Karpas-422 (cell line): ENCODE results near the gene HSFY2. TPM values are rescaled to one million over a fixed set of nuclear protein-coding genes. Genes with fewer than 3 reads are reported as not detected.
"Not testable (repeated sequence)": the region's sequence is repeated elsewhere in the genome, so short reads cannot be mapped to it uniquely, and the experiment has no call there.

Source experiments
- DNase-seq: peaks from one replicate; pipeline ENCODE4 v3.0.0-alpha.2; 2015
- H2AFZ ChIP-seq: fragments of 200-600 bp; sonication (generic); 2 replicates; pipeline ENCODE4 v1.6.1; 2014; ENCODE audit warnings: antibody characterized with exemption, low read length, mixed read lengths
- H3K27ac ChIP-seq: fragments of 200-600 bp; sonication (generic); 2 replicates; pipeline ENCODE4 v1.5.1; 2014; ENCODE audit warnings: mild to moderate bottlenecking, low read length, moderate library complexity
- H3K27me3 ChIP-seq: fragments of 200-600 bp; sonication (generic); 2 replicates; pipeline ENCODE4 v1.6.1; 2014; ENCODE audit warnings: low read length, mixed read lengths
- H3K36me3 ChIP-seq: fragments of 200-600 bp; sonication (generic); 2 replicates; pipeline ENCODE4 v1.6.1; 2014; ENCODE audit warnings: low read length, mixed read lengths; ENCODE audit not compliant: insufficient read depth
- H3K4me1 ChIP-seq: fragments of 200-600 bp; sonication (generic); 2 replicates; pipeline ENCODE4 v1.6.1; 2014; ENCODE audit warnings: mild to moderate bottlenecking, low read length, mixed read lengths
- H3K4me2 ChIP-seq: fragments of 200-600 bp; sonication (generic); 2 replicates; pipeline ENCODE4 v1.6.1; 2014; ENCODE audit warnings: low read length, low read depth, mild to moderate bottlenecking; ENCODE audit not compliant: poor library complexity, severe bottlenecking
- H3K4me3 ChIP-seq: fragments of 200-600 bp; sonication (generic); 2 replicates; pipeline ENCODE4 v1.5.1; 2014; ENCODE audit warnings: mild to moderate bottlenecking, antibody characterized with exemption, low read length, mixed read lengths
- H3K79me2 ChIP-seq: fragments of 200-600 bp; sonication (generic); 2 replicates; pipeline ENCODE4 v1.6.1; 2014; ENCODE audit warnings: mild to moderate bottlenecking, low read length, mixed read lengths
- H3K9ac ChIP-seq: fragments of 200-600 bp; sonication (generic); 2 replicates; pipeline ENCODE4 v1.6.0; 2014; ENCODE audit warnings: low read length
- H3K9me2 ChIP-seq: fragments of 200-600 bp; sonication (generic), shearing (Covaris generic); replicated peaks from 2 replicates; pipeline ENCODE4 v1.6.0; 2014; ENCODE audit warnings: mild to moderate bottlenecking, low read length, moderate library complexity; ENCODE audit not compliant: insufficient read depth
- H3K9me3 ChIP-seq: fragments of 300-700, 200-600 bp; sonication (generic); 2 replicates; pipeline ENCODE4 v1.6.1; 2014; ENCODE audit warnings: low read length, mixed read lengths
- H4K20me1 ChIP-seq: fragments of 200-600 bp; sonication (generic); 2 replicates; pipeline ENCODE4 v1.6.1; 2014; ENCODE audit warnings: mild to moderate bottlenecking, antibody characterized with exemption, low read length, low read depth; ENCODE audit not compliant: insufficient read depth
- small RNA-seq: library from RNA; depleted of rRNA; stranded (forward); fragments of <200 nt; gene quantifications from one replicate; pipeline ENCODE3, GENCODE V24; 2014
- total RNA-seq: library from RNA; depleted of rRNA; stranded (reverse); fragments of >200 nt; shearing (Covaris generic); gene quantifications from 2 replicates; pipeline ENCODE4 v1.2.3, GENCODE V29; 2014; ENCODE audit warnings: low replicate concordance; rRNA removed

The HSFY2 gene, protein sequence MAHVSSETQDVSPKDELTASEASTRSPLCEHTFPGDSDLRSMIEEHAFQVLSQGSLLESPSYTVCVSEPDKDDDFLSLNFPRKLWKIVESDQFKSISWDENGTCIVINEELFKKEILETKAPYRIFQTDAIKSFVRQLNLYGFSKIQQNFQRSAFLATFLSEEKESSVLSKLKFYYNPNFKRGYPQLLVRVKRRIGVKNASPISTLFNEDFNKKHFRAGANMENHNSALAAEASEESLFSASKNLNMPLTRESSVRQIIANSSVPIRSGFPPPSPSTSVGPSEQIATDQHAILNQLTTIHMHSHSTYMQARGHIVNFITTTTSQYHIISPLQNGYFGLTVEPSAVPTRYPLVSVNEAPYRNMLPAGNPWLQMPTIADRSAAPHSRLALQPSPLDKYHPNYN
- not detected in 2 replicates for total RNA-seq

DNA sequence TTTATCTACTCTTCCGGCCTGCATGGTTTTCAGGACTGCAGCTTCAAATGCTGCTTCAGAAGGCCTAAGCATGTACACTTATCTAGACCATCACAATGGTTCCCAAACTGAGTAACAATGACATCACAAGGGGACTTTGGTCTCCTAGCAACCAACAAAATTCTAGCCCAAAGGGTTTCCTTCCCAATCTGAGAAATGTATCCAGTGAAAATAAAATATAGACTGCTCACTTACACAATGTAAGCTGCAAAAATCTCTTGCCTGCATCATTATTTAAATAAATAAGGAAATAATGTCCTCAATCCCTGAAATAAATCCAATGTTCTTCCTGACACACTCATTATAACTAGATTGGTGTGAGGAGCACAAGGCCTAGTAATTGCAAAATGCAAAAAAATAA lies at the start of gene HSFY2:
Gene HSFY2 (minus strand): TSS at position 101 of the 400 bp plus-strand sequence. CDS start 117 bp downstream, outside the sequence.
- not testable (repeated sequence) for H3K9me2 ChIP-seq, H3K27ac ChIP-seq, H3K4me3 ChIP-seq, H3K9ac ChIP-seq, H2AFZ ChIP-seq, H3K4me1 ChIP-seq, H3K36me3 ChIP-seq, H3K79me2 ChIP-seq, H3K4me2 ChIP-seq, H4K20me1 ChIP-seq, H3K9me3 ChIP-seq, H3K27me3 ChIP-seq, DNase-seq

DNA sequence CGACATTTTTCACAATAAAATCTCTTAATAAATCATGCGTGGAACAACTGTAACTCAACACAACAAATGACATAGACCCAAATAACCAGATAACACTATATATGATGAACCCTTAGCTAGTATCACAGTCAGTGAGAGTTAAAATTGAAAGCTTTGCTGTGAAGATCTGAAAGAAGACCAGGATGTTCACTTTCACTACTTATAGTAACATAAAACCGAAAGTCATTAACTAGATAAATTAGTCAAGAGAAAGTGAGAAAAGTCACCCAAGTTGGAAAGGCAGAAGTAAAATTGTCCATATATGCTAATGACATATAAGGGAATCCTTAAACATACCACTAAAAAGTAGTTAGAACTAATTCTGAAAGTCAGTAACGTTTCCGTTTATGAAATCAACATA lies 42.2 kb upstream of the HSFY2 start:
- H3K36me3 ChIP-seq, H2AFZ ChIP-seq, H3K4me3 ChIP-seq, H3K27ac ChIP-seq, H4K20me1 ChIP-seq, H3K79me2 ChIP-seq, DNase-seq, H3K27me3 ChIP-seq, H3K9me2 ChIP-seq, H3K9me3 ChIP-seq, H3K4me1 ChIP-seq, H3K4me2 ChIP-seq, H3K9ac ChIP-seq: not testable (repeated sequence)

DNA sequence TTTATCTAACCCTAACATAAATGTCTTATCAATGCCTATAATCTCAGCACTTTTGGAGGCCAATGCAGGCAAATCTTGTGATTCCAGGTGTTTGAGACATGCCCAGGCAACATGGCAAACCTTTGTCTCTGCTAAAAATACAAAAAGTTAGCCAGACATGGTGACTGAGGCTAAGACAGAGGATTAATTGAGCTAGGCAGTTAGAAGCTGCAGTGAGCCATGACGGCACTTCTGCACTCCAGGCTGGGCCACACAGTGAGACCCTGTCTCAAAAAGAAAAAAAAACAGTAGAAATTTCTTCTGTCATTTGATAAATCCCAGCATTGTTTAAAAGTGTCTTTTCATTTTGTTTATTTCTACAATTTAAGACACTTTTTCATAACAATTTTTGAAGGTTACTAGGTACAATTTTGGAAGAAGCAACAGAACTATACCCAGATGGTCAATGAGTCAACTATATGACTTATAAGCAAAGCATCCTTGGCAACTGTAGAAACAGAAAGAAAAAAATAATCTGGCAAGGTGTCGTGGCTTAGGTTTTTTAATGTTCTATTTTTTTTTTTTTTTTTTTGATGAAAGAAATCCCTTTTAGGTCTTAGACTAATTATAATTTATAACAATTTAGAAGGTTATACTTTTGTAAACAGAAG lies 15.3 kb upstream of the HSFY2 start:
- H3K9ac ChIP-seq, H3K4me1 ChIP-seq, DNase-seq, H3K4me3 ChIP-seq, H4K20me1 ChIP-seq, H3K9me2 ChIP-seq, H3K27me3 ChIP-seq, H3K9me3 ChIP-seq, H3K27ac ChIP-seq, H3K79me2 ChIP-seq, H3K36me3 ChIP-seq, H3K4me2 ChIP-seq, H2AFZ ChIP-seq: not testable (repeated sequence)

DNA sequence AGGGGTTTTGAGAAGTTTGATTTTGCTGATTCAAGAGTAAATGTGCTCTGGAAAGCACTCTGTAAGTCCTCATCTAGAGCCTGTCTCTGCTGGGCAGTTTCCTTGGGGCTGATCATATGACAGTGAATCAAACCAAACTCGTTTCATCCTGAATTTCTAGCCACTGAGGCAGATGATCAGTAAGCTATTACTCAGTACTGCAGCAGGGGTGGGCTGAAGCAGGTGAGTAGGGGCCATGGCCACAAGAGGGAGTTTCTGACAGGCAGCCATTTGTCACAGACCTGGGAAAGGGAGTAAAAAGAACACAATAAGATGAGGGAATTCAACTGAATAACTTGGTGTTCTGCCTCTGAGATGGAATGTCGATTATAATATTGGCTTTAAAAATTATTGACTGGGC lies 19.5 kb downstream of the HSFY2 start:
- not testable (repeated sequence) for H3K9me3 ChIP-seq, H3K36me3 ChIP-seq, H2AFZ ChIP-seq, H3K27me3 ChIP-seq, H4K20me1 ChIP-seq, H3K9me2 ChIP-seq, DNase-seq, H3K9ac ChIP-seq, H3K4me3 ChIP-seq, H3K79me2 ChIP-seq, H3K4me1 ChIP-seq, H3K4me2 ChIP-seq, H3K27ac ChIP-seq

DNA sequence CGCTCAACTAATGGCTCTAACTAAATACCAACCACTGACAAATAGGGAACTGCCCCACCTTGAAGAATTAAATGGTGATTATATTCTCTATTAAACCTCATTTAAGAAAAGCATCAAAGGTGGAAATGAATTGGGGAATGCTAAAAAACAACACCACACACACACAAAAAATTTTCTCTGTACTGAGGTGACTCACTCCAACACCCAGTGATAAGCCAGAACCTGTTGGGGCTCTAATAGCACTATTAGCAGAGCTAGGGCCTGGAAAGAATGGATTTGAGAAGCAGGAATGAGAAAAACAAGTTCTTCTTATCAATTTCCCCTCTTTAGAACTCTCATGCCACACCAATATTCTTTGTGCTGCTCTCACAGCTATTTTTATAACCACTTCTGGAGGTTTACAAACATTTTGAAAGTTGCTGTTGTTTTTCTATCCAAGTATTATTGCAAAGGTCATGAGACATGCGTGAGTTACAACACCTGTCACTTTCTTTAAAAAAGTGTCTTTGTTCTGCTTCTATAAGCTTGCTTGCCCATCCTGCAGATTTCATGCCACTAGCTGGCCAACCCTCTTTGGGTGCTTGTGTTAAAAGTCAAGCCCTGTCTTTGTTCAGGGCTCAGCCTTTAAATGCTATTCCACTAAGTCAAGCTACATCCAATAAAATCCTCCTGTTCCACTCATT lies 20.3 kb downstream of the HSFY2 start:
- H3K4me3 ChIP-seq, H3K9ac ChIP-seq, H3K36me3 ChIP-seq, H3K9me2 ChIP-seq, H3K79me2 ChIP-seq, H3K27me3 ChIP-seq, DNase-seq, H2AFZ ChIP-seq, H3K9me3 ChIP-seq, H3K27ac ChIP-seq, H3K4me2 ChIP-seq, H3K4me1 ChIP-seq, H4K20me1 ChIP-seq: not testable (repeated sequence)

DNA sequence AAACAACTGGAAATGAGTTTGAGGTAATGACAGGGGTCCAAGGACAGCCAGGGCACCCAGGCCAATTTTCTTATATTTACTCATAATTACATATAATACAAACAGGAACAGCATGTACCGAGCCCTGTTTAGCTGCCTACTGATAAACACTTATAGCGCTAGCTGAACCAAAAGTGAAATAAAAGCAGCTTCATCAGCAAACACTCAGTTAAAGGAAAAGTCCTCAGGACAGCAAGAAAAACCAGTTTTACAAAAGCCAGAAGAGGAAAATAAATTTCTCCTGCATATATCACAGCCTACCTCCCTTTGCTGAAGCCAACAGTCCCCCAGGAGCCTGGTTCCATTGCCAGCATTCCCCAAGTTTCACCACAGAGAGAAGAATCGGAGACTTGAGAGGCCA lies 49.8 kb downstream of the HSFY2 start:
- not testable (repeated sequence) for H3K4me2 ChIP-seq, DNase-seq, H3K79me2 ChIP-seq, H3K9me2 ChIP-seq, H3K4me3 ChIP-seq, H3K27me3 ChIP-seq, H2AFZ ChIP-seq, H3K27ac ChIP-seq, H4K20me1 ChIP-seq, H3K9me3 ChIP-seq, H3K9ac ChIP-seq, H3K4me1 ChIP-seq, H3K36me3 ChIP-seq

Small RNAs within 50 kb of the gene (small RNA-seq; reads per million reads assigned to genes)
- not detected for gene GPM6BP2

Other genes with a start within 250 kb of the HSFY2 start
- not detected in 2 replicates for gene HSFY1, start 227.0 kb downstream of the HSFY2 start, total RNA-seq